Bronchial epithelial cell (primary cell): ENCODE data around the gene TMUB1. TPM values are rescaled to one million over a fixed set of nuclear protein-coding genes. Genes with fewer than 3 reads are reported as not detected.

ENCODE experiments used
- DNase-seq: peaks from one replicate; pipeline ENCODE4 v3.0.0-alpha.2; 2010; ENCODE audit warnings: low read depth
- FAIRE-seq: peaks from 2 replicates; lab custom pipeline; 2011; peaks lifted over from hg19 to GRCh38; lab: Jason Lieb, UNC
- H3K27me3 ChIP-seq: 2 replicates; pipeline ENCODE4 v1.5.1; 2011; ENCODE audit warnings: low read length; ENCODE audit not compliant: control insufficient read depth, insufficient read depth
- H3K36me3 ChIP-seq: 2 replicates; pipeline ENCODE4 v1.5.1; 2011; ENCODE audit warnings: low read length; ENCODE audit not compliant: control insufficient read depth, insufficient read depth
- H3K4me3 ChIP-seq: 2 replicates; pipeline ENCODE4 v1.5.1; 2011; ENCODE audit warnings: mild to moderate bottlenecking, low read depth, low read length, control low read depth
- total RNA-seq: library from RNA; depleted of rRNA; stranded (reverse); fragments of >200 nt; gene quantifications from 2 replicates; pipeline ENCODE4 v1.2.1, GENCODE V29; 2014
- TF ChIP-seq, protein P1 (sequence below): IDR thresholded peaks from 2 replicates; pipeline ENCODE4 v1.5.1; 2011; ENCODE audit warnings: mild to moderate bottlenecking, moderate library complexity, low read length, control low read depth, inconsistent platforms; ENCODE audit not compliant: insufficient read depth, severe bottlenecking

Gene TMUB1
- total RNA-seq, 1 donor from 2014 or later: 9.0 TPM

DNA sequence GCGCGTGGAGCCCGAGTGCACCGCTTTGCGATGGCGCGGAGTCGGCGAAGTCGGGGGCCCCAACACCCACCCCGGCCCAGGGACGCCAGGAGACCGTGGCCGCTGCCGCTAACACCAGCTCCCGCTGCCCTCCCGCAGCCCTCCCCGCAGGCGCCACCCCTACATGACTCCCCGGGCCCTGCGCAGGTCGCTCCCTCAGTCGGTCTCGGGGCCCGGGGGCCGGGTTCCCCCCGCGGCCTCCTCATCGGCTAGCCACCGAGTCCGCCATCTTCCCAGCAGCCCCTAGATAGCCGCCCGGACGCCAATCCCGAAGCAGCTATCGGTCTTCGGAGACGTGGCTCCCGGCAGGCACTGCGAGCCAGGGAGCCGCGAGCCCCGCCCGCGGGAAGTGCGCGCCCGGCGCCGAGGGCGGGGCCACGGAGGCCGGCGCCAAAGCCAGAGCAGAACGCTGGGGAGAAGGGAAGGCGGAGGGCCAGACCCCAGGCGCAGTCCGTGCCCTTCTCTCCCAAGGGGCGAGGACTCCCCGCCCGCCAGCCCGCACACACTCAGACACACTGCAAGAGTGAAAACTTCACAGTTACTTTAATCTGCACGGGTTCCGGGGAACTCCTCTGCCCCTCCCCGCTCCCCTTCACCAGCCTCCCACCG lies 2.6 kb downstream of the TMUB1 start, which contains the start of gene FASTK:
Gene FASTK (minus strand): TSS at position 288 of the 648 bp plus-strand sequence. CDS start 43 bp downstream, at position 245.
- peak; percentile 74 for DNase-seq
- H3K27me3 ChIP-seq: no peaks in the 10 kb centered on the region
- TF ChIP-seq, protein P1, sequence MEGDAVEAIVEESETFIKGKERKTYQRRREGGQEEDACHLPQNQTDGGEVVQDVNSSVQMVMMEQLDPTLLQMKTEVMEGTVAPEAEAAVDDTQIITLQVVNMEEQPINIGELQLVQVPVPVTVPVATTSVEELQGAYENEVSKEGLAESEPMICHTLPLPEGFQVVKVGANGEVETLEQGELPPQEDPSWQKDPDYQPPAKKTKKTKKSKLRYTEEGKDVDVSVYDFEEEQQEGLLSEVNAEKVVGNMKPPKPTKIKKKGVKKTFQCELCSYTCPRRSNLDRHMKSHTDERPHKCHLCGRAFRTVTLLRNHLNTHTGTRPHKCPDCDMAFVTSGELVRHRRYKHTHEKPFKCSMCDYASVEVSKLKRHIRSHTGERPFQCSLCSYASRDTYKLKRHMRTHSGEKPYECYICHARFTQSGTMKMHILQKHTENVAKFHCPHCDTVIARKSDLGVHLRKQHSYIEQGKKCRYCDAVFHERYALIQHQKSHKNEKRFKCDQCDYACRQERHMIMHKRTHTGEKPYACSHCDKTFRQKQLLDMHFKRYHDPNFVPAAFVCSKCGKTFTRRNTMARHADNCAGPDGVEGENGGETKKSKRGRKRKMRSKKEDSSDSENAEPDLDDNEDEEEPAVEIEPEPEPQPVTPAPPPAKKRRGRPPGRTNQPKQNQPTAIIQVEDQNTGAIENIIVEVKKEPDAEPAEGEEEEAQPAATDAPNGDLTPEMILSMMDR: no peak
- peaks cover 13% of the 10 kb centered on the region for H3K36me3 ChIP-seq
- peak within 1 kb of the TSS; percentile 92 for H3K4me3 ChIP-seq
- no peak for FAIRE-seq

- TF ChIP-seq, protein P1: no peak
- H3K27me3 ChIP-seq: no peaks in the 10 kb centered on the region
- DNase-seq (no peak), FAIRE-seq (no peak)
- H3K4me3 ChIP-seq: peak overlapping the region; percentile 92
- H3K36me3 ChIP-seq: peaks cover 16% of the 10 kb centered on the region
These were observed 3.2 kb downstream of the TMUB1 start for GRCh38 chr7:151080067-151080521.

DNA sequence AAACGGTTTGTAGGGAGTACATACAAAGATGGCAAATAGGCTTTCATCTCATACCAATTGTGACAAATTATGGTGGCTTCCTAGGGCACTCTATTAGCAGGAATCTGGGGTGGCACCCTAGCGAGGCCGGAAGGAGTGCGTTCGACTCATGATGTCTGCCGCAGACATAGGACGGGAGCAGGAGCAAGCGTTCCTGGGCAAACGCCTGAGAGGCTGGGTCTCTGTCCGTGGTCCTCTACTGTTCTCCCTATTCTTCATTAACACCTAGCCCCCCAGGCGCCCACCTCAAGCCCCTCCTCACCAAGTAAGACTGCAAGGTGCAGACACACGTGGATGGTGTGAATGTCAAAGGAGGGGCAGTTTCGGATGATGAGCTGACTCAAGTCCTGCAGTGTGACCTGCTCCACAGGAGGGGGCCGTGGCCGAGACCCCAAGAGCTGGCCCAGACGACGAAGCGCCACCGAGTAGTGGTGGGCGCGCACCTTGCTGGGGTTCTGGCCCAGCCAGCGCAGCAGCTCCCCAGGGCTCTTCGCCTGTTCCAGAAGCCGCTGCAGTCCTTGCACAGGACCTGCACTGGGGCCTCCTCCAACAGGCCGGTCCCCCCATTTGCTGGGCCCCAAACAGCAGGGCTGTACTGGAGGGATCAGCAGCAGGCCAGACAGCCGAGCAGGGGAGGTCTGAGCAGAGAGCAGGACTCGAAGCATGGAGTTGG lies 3.9 kb downstream of the TMUB1 start:
- H3K4me3 ChIP-seq: peak overlapping the region; percentile 92
- H3K27me3 ChIP-seq: no peaks in the 10 kb centered on the region
- TF ChIP-seq, protein P1: no peak
- FAIRE-seq: no peak
- no peak for DNase-seq
- H3K36me3 ChIP-seq: peaks cover 19% of the 10 kb centered on the region

DNA sequence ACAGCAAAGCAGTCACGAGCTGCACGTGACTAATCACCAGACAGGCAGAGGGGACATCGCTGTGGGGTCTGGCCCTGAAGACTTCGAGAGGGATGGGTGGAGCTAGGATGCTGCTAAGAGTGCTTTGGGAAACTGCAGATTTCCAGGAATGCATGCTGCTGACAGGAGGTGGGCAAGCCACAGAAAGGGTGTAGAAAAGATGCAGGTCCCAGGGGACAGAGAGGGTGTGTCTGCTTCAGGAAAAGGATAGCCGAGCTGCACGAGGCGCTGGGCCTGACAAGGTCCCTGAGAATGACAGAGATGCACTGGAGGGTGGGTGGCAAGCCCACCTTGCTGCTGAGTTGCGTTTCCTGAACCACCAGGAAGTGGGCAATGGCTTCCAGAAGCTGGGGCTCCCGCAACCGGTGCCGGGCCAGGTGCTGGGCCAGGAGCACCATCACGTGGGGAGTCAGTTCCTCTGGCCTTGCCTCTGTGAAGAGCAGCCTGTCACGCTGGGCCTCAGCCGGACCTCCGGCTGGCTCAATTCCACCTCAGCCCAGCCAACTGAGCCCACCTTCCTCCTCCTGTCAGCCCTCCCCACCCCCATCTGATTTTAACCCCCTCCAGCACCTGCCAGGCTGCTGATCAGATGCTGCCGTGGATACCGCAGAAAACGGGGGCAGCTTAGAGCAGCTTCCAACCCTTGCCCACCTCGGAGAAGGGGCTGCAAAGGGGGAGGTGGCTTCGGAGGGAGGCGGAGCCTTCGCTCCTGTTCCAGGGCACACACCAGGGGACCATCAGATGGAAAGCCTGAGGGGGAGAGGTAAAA lies 4.9 kb downstream of the TMUB1 start:
- H3K36me3 ChIP-seq: peaks cover 27% of the 10 kb centered on the region
- FAIRE-seq (no peak), DNase-seq (no peak)
- H3K27me3 ChIP-seq: no peaks in the 10 kb centered on the region
- no peak overlapping the region for H3K4me3 ChIP-seq
- TF ChIP-seq, protein P1: no peak

DNA sequence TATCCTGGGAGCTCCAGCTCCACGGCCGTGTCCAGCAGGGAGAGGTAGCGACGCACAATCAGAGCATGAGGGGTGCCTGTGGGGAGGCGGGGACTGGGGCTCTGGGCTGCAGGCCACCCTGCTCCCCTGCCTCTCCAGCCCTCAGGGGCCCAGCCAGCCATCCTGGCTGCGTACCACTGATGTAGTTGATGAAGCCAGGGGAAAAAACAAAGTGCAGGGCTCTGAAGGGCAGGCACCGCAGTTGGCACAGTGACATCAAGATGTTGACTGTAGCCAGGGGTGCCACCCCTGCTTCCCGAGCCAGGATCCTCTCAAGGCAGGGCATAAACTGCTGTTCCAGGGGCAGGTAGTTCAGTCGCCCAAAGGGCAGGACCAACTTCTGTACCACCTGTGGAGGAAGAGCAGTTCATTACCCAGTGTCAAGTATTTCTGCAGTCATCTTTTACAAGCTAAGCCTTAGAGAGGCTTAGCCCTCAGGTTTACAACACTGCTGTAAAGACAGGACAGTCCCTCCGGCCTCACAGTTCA lies 5.5 kb downstream of the TMUB1 start:
- H3K27me3 ChIP-seq: no peaks in the 10 kb centered on the region
- DNase-seq: no peak
- H3K4me3 ChIP-seq: no peak overlapping the region
- TF ChIP-seq, protein P1: no peak
- H3K36me3 ChIP-seq: peaks cover 27% of the 10 kb centered on the region
- FAIRE-seq: no peak
